GM18502 (cell line): ENCODE results near the gene OTUD5.

Experiments used
- ATAC-seq: cut with Tn5 transposase; IDR thresholded peaks from one replicate; pipeline ENCODE4 v1.9.1; 2021; ENCODE audit warnings: mild to moderate bottlenecking; ENCODE audit not compliant: unreplicated experiment, poor library complexity

OTUD5 gene

DNA sequence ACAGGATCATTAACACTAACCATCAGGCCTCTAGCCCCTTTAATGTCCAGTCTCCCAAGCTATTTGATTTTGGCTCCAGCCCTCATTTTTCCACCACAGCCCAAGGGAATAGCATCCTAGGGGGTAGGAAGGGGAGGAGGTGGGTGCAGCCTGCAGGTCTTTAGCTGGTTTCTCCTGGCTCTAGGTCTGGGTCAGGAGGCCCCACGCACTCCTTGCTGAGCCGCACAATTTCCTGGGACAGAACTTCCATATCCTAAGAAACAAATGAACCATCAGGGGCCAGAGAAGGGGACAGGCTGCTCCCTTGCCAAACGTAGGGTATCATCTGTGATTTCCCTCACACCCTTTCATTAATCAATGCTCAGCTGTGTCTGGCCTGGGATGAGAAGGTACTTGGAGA is 16.6 kb upstream of the OTUD5 start:
- no peak for ATAC-seq

DNA sequence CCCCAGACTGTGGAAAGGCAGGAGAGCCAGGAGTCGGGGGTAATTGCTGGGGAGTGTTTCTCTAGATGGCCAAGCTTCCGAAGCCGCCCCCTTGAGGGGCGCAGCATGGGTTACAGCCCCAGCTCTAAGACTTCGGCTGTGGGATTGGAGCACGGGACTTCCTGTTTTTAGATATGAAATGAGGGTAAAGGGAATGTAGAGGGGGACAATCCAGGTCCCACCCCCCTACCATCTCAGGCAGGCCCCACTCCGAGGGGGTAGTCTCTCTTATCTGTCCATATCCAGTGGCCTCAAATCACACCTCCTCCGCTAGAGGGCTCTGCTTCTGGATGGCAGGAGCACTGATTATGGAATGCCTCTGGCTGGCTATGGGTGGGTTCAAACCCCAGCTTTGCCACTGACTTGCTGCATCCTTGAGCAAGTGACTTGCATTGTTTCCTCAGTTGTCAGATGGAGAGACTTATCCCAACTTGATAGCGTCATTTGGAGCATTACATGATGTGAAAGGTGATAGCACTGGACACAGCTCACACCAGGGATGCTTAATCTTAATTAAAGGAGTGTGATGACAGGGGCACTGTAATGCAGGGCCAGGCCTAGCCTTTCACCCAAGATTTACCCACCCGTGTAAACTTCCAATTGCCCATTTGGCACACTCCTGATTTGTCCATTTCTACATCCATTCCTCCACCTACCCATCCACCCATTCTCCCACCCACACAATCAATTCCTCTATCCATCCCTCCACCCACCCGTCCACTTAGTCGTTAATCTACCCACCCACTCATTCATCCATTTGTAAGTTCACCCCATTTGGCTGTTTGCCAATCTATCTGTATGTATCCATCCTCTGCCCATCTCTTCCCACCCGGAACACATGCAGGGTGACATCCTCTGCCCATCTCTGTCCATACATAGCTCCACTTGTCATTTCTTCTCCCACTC is 15.1 kb upstream of the OTUD5 start:
- no peak for ATAC-seq

DNA sequence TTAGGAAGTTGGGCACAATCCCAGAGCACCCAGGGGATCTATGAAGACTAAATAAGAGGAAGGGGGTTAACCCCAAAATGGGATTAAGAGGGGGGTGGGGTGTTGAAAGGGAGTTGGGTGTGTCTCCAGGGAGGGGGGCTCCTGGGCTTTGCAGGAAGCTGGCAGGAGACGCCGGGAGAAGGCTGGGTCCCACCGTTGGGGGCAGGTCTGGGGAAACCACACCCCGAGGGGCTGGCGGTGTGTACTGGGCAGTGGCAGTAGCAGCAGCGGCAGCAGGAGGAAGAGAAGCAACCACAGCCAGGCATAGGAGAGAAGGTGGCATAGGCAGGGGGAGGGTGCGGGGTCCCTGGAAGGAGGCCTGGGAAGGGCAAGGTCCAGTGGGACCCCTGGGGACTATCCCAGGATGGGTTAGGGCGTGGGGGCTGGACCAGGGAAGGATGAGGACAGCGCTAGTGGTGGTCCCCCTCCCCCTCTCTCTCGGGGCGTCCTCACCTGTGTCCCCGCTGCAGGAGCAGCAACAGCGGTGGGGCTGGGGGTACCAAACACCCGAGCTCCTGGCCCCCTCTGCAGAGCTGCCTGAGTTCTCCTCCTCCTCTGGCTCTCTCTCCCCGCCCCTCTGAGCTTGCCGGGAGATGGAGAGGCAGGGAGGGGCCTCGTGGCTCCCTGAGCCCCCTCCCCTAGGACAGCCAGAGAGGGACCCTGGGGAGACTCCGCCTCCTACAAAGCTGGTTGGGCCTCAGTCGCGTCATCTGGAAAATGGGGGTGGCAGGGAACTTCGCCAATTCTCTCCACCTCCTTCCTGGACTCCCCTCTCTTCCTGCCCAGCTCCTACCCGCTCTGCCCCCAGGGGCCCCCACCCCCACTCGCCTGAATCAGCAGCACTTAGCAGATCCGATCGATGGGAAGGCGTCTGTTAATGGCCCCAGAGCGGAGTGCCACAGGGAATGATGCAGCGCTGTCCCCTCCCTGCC is 14.1 kb upstream of the OTUD5 start, which contains the start of gene KCND1:
Gene KCND1 (minus strand): TSS at position 596 of the 971 bp plus-strand sequence. CDS start 1,573 bp downstream, outside the sequence.
- ATAC-seq: no peak

DNA sequence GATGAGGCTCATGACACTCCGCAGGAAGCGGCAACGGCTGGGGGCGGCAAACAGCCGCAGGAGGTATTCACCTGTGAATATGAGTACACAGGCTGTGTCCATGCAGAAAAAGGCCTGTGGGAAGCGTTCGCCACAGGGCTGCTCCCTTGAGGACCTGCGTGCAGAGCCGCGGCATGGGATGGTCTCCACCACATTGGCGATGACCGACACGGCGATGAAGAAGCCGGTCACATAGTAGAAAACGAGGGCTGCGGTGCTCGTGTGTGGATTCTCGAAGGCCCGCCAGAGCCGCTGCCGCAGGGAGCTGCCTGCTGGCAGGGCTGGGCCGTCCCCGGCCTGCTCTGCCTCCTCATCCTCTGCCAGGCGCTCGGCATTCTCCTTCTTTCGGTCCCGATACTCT is 12.1 kb upstream of the OTUD5 start:
- ATAC-seq: no peak

DNA sequence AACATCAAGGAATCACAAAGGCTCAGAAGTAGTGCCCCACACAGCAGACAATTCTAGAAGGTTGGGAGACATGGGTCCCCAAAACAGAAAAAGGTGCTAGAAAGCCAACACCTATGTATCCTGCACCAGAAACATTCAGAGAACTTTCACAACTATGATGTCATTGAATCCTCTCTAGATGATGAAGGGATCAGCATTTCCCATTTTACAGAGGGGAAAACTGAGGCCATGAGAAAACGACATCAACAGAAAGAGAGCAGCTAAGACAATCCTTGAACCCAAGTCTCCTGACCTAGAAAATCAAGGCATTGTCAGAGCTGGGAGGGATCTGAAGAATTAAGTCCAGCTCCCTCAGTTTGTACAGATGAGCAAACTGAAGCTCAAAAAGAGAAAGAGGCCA is 11.0 kb upstream of the OTUD5 start:
- ATAC-seq: no peak

DNA sequence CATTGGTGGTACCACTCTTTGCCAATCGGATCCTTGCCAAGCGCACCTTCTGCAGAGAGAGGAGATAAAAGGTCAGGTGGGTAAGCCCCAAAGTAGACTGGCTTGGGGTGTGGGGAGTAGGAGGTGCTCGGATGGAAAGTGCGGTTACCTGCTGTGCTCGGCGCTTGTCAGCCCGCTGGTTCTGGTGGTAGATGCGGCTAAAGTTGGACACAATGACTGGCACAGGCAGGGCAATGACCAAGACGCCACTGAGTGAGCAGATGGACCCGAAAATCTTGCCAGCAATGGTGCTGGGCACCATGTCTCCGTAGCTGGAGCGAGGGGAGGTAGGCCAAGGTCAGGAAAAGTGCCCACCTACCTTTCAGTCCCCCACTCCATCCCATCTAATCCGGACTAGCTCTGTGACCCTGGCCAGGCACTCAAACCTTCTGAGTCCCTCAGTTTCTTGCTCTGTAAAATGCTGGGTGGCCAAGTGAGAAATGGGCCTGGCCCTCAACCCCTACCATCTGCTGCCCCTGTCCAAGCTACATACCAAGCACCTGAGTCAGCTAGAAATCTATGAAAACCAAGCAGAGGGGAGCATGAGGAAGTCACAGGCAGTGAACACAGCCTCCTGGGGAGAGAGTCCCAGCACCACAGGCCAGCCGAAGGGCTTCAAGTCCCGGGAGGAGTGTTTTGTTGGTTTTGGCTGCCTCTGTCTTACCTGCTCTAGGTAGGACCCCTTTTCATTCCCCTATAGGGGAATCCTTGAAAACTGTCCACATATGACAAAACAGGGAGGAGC is 9.6 kb upstream of the OTUD5 start:
- no peak for ATAC-seq

DNA sequence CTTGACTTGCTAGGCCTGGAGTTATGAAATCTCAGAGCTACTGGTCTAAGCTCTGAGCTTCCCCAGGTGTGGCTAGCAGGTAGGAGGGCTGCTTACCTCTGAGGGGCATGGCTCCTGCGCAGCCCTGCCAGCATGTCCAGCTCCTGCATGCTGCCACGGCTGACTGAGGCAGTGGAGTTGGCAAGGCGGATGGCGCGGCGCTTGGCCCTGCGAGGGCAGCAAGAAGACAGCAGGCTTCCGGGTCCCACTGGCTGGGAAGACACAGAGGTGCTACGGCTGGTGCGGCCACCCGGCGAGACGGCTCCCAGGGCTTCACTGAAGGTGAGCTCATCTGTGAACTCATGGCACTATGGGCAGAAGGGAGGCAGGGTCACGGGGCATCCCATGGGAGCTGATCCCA is 8.6 kb upstream of the OTUD5 start:
- no peak for ATAC-seq

DNA sequence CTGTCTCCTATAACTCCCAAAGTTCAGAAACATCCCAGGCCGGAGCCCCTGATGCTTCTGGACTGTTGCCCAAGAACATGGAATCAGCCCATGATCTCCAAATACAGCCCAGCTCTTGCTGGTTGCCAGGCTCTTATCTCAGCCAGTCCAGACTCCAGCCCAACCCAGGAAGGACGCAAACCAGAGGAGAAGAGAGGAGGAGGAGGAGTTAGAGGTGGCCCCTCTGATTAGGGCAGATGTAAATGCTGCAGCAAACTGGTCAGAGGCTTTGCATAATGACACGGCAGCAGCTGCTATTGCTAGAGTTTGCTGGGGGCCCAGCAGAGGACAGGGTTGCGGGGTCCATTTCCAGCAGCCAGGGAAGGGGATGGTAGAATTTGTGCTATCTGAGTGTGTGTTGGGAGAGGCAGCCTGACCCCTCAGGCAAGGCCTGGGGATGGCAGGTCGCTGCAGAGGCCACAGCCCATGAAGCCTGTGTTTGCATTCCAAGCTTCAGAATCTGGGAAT is 4.2 kb upstream of the OTUD5 start:
- ATAC-seq: no peak

DNA sequence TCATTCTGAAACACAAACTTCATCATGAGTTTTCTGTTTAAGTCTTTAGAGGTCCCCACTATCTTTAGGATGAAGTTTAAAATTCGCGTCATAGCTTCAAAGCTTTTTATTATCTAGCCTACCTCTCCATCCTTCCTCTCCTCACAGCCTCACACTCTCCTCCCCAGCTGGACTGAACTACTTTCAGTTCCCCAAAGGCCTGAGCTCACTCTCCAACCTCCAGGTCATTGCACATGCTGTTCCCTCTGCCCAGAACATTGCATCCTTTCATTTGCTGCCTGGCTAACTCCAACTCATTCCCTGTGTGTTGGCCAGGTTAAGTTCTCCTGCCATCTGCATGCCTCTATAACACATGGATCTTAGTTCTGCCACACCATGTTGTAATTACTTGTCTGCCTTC is 2.9 kb upstream of the OTUD5 start:
- no peak for ATAC-seq

DNA sequence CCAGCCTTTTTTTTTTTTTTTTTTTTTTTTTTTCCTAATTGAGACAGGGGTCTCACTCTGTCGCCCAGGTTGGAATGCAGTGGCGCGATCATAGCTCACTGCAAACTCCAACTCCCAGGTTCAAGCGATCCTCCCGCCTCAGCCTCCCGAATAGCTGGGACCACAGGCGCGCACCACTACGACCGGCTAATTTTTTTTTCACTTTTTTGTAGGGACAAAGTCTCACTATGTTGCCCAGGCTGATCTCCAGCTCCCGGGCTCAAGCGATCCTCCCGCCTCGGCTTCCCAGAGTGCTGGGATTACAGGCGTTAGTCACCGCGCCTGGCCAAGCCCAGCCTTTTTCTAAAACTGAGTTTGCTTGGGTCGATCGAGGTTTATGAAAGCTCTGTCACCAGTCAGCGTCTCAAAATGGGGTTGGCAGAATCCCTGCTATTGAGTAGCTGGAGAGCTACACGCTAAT is 1.3 kb upstream of the OTUD5 start:
- ATAC-seq: no peak

DNA sequence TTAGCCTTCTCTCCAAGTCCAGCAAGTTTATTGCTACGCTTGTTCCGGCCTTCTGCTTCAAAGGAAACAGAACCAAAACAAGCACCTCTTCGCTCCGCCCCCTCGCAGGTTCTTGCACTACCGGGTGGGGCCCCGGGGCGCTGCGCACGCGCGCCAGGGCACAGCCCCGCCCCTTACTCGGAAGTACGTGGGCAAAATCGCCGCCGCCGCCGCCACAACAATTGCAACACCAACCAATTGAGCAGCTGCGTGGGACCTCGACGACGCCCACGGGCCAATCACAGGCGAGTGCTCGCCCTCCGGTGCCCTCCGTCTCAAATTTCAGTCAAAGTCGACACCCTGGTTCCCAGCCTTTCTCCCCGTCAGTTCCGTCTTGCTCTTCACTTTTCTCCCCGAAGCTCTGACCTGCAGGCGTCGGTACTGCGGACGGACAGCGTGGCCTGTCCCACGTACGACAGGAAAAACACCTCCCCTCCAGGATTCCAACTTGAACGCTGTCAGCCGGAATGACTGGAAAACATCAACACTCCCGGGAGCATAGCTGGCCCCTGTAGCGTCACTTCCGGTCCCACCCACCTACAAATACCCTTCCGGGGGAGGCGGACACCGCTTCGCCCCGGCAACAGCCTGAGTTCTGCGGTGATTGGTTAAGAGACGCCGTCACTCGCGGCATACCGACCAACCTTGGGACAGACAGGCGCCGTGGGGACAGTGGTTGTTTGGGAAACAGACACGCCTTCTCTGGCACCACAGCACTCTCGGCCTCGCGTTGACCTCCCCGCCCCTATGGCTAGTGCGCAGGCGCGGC is 624 bp upstream of the OTUD5 start:
- peak; percentile 79 for ATAC-seq

DNA sequence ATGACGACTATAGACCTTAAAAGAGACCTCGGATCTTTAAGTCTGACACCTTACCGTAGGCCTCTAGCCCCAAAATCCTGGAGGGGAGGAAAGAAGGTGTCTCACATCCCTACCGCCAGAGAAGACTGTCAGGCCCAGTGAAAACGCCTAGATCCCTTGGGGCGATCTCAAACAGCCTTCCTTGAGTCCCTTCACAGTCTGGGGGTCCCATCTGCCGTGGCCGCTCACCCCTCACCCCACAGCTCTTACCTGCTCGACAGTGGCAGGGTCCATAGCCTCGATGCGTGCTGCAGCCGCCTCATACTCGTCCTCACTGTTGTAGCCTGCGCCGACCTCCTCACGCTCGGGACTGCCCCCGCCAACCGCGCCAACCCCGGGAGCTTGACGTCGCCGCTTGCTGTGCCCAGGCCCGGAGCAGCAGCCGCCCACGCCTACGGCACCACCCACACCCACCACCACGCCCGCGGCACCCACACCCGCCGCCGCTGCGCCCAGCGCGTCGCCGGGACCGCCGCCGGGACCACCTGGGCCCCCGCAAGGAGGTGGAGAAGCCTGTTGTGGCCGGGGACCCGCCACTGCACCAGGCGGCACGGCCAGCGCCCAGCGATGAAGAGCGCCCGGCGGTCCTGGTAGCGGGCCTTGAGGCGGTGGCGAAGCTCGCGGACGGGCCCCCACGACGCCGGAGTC is 536 bp downstream of the OTUD5 start:
- no peak for ATAC-seq

DNA sequence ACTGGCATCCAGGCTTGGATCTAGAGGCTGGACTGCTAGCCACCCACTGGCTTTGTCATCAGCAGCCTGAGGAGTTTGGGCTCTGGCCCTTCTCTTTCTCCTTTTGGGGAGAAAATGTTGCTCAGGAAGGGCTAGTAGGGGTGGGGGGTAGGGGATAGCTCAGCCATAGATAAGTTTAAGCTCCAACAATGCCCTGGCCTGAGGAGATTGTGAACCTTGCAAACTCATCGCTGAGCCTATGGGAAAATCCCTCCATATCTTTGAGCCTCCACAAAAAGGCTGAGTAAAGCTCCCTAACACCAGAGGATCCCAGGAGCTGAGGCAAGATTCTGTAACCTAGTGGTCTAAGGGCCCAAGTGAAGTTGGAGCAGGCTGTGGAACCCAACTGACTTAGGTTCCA is 8.8 kb downstream of the OTUD5 start:
- no peak for ATAC-seq

DNA sequence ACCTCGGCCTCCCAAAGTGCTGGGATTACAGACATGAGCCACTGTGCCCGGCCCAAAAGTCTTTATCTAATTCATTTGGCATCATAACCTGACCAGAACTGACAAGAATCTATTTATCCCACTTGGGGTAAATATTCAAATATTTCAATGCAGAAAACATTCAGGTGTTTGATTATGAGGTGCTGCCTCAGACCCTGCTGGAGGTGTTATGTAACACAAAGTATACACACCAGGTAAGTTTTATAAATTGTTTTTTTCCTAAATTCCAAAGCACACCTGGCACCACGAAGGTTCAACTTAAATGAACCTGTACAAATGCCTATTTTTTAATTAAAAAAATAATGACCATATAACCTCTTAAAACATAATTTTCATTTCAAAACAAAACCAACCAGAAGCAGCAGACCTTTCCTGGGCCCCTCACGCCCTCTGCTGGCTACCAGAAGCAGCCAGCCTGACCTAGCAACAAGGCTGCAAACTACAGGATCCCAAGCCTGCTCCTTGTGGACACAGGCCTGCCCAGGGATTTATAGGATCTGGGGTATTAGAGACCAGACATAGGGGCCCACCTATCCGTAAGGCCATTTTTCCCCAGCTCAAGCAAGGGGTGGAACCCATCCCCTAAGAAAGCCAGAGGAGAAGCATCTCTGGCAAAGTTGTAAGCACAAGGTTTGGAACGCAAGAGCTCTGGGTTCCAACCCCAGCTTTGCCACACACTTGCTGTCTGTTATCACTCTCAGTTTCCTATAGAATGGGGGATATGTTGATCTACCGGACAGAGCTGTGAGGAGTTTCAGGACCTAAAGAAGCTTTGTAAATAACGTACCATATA is 11.7 kb downstream of the OTUD5 start:
- peak; percentile 52 for ATAC-seq

DNA sequence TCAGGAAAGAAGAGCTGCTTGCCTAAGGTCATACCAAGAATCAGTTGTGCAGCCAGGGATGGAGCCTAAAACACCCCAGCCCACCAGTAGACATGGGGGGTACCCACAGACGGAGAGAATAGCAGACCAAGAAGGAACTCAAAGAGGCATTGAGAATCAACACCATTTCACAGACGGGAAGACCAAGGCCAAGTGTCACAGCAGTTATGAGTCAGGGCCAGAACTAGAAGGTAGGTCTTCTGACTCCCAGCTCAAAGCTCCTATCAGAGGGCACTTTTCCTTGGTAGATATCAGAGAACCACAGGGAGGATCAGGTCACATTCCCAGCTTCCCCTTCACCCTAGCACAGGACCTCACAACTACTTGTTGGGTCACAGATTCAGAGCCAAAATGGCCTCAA is 14.5 kb downstream of the OTUD5 start:
- ATAC-seq: no peak

DNA sequence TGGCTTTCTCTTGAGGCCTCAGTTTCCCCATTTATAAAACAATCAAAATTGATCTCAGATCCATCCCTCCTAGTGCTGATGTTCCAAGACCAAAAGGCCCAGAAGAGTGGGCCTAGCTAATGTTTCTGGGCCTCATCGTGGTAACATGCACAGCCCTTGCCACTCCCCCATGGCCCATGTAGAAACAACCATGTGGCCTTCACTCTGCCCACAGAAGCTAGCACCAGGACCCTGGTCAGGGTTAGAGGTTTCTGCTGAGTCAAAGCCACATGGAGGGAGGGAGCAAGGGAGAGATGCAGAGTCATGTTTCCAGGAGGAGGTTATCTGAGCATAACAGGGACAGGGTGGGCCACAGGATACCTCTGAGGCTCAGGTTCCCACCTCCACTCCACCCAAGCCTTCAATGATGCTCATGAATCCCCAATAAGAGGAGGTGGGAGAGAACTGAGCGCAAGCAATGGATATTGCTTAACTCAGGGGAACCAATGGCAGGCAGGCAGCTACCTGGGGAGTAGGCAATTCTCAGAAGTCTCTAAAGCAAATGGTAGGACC is 16.9 kb downstream of the OTUD5 start:
- ATAC-seq: no peak

DNA sequence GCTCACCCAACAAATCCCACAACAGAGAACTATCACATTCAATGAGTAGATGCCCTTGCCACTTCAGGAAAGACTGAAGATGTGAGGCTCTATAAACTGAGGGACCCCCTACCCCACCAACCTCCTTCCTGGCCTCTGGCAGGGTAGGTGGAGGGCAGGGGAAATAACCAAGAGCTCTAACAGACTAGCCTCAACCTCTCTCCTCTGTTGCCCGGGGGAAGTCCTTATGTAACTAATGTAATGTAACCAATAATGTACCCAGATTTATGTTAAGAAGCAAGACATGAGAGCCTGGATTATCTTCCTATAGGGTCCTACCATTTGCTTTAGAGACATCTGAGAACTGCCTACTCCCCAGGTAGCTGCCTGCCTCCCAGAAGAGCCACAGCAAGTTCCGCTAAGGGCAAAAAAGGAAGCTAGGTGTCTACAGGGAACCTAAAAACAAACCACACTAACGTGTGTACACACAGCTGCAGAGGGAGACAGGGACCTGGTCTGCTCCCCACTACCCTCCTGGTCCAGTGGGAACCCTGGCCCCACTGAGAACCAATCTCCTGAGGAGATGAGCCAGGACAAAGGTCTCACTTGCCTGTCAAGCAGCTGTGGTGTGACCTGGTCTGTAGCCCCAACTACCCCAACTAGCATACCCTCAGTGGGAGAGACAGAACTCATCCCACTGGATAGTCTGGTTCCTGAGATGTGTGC is 17.7 kb downstream of the OTUD5 start:
- no peak for ATAC-seq
